Stimulated activated CD4-positive, alpha-beta T cell treated with anti-CD3 and anti-CD28 coated beads, Interleukin-2, amount 100 ng/mL, for 24 hours (primary cell): ENCODE data around the gene EPG5.
"Not testable (repeated sequence)": the region's sequence is repeated elsewhere in the genome, so short reads cannot be mapped to it uniquely, and the experiment has no call there.

Source experiments
- DNase-seq, 2 donors: peaks; one replicate each; pipeline ENCODE4 v3.0.0-alpha.2; 2020

The EPG5 gene, protein sequence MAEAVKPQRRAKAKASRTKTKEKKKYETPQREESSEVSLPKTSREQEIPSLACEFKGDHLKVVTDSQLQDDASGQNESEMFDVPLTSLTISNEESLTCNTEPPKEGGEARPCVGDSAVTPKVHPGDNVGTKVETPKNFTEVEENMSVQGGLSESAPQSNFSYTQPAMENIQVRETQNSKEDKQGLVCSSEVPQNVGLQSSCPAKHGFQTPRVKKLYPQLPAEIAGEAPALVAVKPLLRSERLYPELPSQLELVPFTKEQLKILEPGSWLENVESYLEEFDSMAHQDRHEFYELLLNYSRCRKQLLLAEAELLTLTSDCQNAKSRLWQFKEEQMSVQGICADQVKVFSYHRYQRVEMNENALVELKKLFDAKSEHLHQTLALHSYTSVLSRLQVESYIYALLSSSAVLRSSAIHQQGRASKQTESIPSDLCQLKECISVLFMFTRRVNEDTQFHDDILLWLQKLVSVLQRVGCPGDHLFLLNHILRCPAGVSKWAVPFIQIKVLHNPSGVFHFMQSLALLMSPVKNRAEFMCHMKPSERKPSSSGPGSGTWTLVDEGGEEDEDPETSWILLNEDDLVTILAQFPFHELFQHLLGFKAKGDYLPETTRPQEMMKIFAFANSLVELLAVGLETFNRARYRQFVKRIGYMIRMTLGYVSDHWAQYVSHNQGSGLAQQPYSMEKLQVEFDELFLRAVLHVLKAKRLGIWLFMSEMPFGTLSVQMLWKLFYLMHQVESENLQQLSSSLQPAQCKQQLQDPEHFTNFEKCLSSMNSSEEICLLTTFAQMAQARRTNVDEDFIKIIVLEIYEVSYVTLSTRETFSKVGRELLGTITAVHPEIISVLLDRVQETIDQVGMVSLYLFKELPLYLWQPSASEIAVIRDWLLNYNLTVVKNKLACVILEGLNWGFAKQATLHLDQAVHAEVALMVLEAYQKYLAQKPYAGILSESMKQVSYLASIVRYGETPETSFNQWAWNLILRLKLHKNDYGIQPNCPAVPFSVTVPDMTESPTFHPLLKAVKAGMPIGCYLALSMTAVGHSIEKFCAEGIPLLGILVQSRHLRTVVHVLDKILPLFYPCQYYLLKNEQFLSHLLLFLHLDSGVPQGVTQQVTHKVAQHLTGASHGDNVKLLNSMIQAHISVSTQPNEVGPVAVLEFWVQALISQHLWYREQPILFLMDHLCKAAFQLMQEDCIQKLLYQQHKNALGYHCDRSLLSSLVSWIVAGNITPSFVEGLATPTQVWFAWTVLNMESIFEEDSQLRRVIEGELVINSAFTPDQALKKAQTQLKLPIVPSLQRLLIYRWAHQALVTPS (N-terminal part only)

DNA sequence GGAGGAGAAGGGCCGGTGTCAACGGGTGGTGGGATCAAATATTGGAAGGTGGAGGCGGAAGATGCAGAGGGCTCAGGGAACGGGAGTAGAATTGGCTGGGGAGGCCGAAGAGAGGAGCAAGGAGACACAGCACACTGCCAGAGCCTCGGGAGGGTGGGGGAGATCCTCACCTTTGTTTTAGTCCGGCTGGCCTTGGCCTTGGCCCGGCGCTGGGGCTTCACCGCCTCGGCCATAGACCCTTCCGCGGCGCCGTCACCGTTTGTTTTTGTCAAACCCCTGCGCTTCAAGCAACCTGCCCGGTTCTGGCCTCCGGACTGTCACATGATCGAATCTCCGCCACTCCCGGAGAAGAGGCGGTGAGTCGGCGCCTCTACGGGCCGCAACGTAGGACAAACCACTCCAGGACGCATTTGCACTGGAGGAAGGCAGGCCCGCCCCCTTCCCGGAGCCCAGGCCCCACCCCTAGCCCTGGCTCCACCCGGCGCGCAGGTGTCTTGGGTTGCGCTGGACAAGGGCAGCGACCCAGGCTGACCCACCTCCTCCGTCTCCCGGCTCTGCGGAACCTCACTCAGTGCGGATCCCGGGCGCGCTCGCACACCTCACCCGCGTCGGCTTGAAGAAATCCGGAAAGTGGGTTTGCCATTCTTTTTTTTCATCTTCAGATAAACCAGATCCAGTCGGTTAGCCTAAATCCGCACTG is at the start of gene EPG5:
TSS of gene EPG5 (minus strand) at position 323 of the 700 bp plus-strand sequence. CDS start at position 233, 90 bp downstream.
- peak; percentile 92 to 93 for DNase-seq

DNA sequence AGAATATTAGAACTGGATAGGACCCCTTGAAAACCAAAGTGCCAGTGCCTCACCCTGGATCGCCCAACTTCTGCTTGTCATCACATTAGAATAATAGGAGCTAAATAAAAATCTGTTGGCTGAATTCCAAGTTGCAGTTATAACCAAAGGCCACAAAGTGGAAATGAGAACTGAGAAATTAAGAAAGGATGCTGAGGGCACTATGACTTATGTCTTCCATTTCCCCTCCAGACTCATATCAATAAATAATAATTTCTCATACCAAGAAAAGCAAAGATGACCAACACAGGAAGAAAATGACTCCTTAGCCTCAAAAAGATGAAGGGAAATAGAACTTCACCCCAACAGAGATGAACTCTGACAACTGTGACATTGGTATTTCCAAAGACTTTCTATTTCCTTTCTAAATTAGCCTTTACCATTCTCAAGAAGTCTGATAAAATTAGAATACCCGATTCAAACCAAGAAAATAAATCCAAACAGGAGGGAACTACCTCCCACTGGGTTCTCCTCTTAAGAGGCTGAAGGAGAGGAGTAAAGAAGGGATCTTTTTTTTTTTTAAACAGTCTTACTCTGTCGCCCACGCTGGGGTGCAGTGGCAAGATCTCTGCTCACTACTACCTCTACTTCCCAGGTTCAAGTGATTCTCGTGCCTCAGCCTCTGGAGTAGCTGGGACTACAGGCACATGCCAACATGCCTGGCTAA is 46.5 kb upstream of the EPG5 start:
- peak in 1 of 2 donors; percentile 19 for DNase-seq

DNA sequence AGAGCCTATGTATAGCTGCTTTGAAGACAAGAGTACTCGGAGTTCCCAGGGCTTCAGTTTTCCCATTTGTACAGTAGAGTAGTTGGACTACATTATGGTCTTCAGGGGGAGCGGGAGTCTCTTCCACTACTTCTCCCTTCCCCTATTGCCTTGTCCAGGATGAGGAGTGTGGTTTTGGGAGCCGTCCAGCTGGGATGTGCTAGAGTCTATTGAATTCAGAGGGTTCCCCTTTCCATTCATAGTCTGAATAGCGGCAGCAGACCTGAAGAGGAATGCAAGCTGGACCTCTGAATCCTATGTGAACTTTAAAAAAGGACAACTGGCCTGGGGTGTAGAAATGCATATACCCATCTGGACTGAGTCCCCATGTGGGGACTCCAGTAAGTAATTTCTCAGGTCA is 43.5 kb upstream of the EPG5 start:
- DNase-seq = no peak

DNA sequence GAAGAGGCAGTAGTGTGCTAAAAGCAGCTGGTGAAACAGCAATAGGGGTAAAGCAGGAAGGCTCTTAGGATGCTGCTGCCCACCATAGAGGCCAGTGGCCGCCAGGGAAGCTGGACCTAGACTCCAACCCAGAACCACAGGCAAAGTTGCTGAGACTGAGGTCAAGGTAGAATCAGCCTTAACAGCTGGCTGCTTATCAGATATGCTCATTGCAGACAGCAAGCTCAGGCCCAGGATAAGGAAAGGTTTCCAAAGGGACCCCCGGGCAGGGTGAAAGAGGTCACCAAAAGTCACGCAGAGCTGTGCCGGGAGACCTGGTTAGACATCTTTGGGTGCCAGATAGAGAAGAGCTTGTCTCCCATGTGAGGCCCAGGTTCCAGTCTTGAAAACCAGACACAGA is 42.9 kb upstream of the EPG5 start:
- no peak for DNase-seq

DNA sequence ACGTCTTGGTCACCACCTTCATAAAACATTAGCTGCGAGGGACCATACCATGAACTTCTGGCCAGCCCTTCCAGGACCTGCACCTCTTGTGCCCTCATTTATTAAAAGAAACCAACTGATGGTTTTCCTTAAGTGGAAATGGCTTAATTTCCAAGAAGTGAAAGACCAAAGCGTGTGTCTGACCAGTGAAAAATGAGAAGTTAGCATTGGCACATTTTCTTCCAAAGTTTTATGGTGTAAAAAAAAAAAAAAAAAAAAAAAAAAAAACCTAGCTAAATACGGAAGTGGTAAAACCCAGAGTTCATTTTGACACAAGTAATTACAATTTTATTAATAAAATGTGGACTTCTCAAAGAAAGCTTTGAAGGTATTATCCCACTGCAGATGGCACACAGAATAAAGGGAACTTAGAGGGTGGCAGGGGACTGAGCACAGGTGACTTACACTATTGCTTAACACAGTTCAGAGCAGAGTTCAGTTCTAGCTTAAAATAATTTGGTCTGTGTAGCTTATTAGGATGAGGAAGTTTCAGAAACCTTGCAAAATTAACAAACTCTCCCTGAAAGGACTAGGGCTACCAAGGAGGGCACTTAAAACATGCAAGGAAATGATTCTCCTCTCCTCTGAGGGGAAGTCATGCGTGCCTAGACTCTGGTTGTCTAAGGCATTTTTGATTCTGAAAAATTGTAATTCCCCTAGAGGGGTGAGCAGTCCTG is 42.2 kb upstream of the EPG5 start:
- DNase-seq = no peak

DNA sequence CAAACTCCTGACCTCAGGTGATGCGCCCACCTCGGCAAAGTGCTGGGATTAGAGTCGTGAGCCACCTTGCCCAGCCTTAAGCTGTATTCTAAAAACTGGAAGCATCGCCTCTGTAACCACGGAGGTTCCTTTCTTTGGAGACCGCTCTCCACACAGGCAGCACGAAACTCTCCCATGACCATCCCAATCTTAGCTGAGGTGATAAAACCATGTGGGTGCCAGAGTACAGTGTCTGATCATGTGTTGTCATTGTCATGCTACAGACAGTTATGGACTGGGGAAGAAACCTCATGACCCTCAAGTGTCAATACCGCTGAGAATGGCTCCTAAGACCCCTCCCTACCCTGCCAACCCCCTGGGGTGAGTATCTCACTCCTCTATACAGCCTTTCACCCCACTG is 41.4 kb upstream of the EPG5 start:
- no peak for DNase-seq

DNA sequence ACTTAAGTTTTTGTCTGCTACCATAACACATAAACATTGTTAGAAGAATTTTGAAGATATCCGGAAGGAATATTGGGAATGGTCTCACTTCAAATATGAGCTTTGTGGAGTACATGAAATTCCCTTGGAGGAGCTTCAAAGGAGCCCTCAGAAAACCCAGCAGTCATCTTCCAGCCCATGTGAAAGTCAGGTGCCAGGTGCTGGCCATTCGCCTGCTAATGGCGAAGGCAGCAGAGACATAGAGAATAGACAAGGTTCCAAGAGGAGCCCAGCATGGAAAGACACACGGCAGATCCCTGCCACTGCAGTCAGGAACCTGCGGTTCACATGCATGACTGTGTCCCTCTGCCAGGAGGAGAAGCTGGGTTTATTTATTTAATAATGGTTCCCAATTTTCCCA is 40.0 kb upstream of the EPG5 start:
- no peak for DNase-seq

DNA sequence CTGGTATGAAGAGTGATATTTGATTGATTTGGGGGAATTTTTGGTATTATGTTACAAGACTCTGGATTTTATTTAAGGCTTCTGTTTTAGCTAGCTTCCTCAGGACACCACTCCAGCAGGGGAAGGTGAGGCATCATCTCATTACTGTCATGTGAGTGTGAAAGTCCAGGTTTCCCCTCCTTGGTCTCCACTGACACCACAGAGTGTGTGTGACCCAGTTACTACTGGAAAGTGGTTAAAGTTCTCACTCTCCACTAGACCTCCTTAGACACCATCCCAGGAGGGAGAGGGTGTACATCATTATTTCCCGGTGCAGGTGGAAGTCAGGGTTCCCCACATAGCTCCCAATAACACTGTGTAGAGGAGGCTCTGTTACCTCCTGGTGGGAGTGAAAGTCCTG is 35.8 kb upstream of the EPG5 start:
- no peak for DNase-seq

DNA sequence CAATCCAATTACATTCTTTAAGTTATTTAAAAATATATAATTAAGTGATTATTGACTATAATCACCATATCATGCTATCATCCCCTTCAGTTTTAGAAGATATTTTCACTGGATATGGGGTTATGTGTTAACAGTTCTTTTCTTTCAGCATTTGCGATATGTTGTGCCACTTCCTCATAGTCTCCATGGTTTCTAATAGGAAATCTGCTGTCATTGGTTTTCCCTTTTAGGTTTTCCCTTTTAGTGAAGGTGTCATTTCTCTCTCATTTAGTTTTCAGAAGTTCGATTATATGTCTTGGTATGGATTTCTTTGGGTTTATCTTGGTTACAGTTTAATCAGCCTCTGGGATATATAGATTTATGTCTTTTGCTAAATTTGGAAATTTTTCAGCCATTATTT is 34.8 kb upstream of the EPG5 start:
- no peak for DNase-seq

DNA sequence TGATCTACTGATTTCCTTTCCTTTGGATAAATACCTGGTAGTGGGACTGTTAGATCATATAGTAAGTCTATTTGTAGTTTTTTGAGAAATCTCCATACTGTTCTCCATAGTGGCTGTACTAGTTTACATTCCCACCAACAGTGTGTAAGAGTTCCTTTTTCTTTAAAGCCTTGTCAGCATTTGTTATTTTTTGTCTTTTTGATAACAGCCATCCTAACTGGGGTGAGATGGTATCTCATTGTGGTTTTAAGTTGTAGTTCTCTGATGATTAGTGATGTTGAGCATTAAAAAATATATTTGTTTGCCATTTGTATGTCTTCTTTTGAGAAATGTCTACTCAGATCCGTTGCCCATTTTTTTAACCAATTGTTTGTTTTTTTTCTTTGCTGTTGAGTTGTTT is 33.9 kb upstream of the EPG5 start:
- DNase-seq = no peak

DNA sequence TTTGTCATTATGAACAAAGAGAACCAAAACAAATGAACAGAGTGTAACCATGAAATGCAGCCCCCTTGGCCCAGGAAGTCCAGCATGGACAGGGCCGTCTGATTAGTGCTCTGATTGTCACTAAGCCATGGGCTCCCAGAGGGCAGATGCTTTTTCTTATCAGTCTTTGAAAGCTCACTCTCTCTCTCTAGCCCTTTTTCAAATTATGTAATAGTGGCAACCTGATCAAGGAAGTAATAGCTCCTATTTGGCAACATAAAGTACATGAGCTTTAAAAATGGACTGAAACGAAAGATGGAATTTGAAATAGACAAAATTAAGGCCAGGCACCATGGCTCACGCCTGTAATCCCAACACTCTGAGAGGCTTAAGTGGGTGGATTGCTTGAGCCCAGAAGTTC is 32.4 kb upstream of the EPG5 start:
- no peak for DNase-seq

DNA sequence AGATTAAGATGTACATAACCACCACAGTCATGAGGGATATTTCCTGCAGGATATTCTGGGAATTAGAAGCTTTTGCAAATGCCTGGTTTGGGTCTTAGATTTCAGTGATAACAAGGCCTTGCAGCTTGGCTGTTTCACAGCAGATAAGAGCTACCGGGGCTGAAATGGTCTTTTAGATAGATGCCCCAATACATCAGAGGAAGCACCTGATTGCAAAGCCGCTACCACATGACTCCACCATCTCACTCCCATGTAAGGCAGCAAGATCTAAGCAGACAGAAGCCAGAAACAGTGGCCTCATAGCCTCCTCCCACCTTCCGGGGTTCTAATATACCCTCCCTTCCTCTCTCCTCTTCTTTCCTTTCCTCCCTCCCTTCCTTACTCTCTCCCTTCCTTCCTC is 31.1 kb upstream of the EPG5 start:
- no peak for DNase-seq

DNA sequence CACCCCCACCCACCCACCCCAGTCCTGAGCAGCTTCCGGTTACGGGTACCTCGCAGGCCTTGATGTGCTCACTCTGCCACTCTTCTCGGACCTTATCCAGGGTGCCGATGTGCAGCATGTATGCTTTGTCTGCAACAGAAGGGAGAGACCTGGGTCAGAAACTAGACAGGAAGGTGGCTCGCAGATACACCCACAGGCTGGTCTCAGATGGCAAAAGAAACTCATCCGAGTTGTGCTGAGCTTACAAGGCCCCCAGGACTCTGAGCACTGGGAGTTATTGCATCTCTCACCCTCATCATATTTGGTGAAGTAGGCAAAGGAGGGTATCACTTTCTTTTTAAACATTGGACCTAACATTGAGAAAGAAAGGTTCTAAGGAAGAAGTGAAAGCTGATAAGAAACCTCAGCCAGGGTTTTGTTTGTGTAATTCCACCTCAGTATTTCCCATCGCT is 30.6 kb upstream of the EPG5 start:
- peak; percentile 32 to 38 for DNase-seq

DNA sequence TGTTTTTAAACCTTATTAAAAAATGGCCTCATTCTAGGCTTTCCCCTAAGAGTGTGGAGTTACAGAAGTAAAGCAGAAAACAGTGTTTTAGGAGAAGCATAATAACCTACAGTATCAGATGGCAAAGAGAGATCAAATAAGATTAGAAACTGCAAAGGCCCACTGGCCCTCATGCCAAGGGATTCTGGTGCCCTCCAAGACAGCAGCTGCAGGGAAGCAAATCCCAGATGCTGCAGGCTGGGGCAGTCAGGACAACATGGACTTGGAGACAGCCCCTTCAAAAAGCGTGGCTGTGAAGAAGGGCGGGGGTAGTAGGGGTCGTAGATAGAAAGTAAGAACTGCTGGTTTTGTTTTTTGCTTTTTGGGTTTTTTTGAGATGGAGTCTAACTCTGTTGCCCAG is 28.3 kb upstream of the EPG5 start:
- DNase-seq = no peak

DNA sequence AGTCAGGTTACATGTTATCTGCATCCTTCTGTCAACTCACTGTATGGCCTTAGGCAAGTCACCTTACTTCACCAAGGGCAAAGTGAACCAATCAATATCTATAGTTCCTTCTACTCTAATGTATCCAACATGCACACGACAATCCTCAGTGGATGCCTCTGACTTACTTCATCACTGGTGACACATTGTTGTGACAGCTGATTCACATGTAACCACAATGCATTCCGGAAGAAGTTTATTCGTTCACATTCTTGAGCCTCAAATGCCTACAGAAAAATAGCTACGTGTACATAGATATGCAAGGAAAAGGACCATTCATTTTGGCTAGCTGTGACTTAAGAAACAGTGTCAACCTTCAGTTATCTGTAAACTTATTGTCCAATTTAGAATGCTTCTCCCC is 26.3 kb upstream of the EPG5 start:
- no peak for DNase-seq

DNA sequence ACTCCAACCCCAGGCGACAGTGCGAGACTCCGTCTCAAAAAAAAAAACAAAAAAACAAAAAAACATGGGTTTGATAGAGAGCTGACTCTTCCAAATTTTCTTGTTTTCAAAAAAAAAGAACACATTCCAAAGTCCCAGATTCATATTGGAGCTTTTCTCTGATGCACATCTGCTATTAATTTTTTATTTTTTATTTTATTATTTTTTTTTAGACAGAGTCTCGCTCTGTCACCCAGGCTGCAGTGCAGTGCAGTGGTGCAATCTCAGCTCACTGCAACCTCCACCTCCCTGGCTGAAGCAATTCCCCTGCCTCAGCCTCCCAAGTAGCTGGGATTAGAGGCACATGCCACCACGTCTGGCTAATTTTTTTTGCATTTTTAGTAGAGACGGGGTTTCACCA is 25.4 kb upstream of the EPG5 start:
- not testable (repeated sequence) for DNase-seq

DNA sequence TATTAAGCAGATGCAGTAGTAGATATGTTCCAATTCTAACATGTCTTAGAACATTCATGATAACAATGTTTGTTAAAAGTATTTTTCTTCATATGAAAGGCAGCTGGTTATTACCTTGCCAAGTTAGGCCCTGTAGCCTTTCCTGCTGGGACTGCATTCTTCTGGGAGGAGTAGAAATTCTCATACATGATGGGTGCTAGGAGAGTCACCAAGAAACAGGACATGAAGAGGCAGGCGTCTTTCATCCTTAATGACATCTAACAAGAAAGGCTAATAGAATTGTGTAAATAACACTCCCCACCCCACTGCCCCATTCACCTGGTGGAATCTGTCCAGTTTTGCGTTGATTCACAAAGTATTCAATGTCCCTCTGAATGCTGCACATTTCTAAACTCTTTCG is 24.7 kb upstream of the EPG5 start:
- no peak for DNase-seq

DNA sequence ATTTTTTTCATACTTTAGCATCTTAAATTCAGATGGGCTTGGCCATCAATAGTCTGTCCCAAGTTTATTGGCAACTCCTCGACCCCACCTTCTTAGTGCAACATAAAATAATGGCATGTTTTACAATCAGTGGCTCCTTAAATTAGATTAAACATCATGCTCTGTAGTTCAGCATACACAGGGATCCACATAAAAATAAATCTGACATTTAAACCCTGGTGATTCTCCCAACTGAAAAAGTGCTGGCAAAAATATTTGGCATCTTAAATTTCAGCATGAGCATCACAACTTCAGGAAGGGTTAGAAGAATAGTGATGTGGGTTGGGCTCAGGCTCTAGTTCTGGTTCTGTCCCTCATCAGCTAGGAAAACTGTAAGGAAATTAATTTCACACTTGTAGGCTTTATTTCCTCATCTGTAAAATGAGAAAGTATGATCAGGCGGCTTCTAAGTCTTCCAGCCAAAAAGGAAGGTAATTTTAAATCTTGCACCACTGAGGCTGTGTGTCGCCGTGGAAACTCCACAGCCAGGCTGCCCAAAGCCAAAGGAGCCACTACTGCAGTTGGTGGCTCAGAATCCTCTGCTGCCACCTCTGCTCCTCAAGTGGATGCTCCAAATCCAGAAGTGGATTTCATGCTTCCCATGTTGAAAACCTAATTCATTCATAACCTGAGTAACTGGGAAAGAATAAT is 17.6 kb upstream of the EPG5 start:
- DNase-seq = no peak

DNA sequence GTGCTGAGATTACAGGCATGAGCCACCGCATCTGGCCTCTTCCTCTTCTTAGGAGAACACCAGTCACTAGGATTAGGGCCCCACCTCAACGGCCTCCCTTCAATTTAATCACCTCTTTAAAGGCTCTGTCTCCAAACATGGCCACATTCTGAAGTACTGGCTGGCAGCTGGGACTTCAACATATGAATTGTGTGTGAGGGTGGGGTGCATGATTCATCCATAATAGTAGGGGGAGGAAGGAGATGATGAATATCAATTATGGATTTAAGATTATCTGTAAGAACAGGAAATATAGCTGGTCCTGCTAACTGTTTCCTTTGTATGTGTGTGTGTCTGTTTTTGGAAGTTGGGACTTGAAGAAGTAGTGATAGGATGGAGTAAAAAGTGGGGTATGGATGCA is 14.7 kb upstream of the EPG5 start:
- no peak for DNase-seq

DNA sequence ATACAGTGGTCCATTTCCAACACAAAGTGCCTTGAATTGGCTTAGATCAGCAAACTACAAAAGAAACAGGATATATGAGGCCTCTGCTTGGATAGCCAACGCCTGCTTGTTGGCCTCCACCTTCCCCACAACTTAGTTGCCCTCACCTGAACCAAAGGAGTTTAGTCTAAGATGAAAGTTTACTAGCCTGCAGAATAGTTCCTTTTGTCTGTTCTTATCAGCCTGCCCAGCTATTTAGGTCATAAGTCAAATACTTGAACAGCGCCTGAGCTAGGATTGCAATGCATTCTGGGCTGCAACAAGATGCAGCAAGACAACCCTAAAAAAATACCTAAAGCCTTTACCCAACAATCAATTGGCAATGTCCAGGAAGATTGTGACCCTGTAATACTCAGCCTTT is 13.1 kb upstream of the EPG5 start:
- no peak for DNase-seq

DNA sequence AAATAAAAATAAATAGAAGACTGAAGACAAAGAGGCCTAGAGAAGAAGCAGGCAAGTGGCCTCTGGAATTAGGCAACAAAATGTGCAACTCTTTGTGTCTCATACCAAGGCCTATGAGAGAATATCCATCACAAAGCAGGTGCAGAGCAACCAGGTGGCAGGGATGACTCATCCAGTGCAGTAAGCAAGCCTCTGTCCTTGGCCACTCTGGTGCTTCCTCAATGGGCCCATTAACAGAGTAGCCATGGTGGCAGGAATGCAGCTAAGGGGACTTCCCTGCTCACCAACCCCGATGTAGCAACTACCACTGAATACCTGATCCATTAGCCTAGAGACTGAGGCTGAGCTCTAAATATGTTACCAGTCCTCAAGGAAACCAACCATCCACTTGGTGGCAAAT is 11.0 kb upstream of the EPG5 start:
- no peak for DNase-seq
